ENCODE measurements around the gene ZNF215.
"Not testable (repeated sequence)": the region's sequence is repeated elsewhere in the genome, so short reads cannot be mapped to it uniquely, and the experiment has no call there.

The ZNF215 gene

GRCh38 chr11:6926208-6927029 lies at the start of gene ZNF215:
Gene ZNF215 (plus strand): TSS chr11:6926426. CDS start chr11:6932273, 5,847 bp downstream.
- peak in 1 of 2 donors; percentile 16 for DNase-seq (ENCODE audit: low read depth in 2 of 2)

DNA sequence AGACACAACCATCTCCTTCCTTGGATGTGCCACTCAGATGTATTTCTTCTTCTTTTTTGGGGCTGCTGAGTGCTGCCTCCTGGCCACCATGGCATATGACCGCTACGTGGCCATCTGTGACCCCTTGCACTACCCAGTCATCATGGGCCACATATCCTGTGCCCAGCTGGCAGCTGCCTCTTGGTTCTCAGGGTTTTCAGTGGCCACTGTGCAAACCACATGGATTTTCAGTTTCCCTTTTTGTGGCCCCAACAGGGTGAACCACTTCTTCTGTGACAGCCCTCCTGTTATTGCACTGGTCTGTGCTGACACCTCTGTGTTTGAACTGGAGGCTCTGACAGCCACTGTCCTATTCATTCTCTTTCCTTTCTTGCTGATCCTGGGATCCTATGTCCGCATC lies 49.3 kb upstream of the ZNF215 start:
- no peak for DNase-seq (ENCODE audit: low read depth in 2 of 2)

GRCh38 chr11:6882751-6883150 lies 43.5 kb upstream of the ZNF215 start:
- no peak for DNase-seq (ENCODE audit: low read depth in 2 of 2)

DNA sequence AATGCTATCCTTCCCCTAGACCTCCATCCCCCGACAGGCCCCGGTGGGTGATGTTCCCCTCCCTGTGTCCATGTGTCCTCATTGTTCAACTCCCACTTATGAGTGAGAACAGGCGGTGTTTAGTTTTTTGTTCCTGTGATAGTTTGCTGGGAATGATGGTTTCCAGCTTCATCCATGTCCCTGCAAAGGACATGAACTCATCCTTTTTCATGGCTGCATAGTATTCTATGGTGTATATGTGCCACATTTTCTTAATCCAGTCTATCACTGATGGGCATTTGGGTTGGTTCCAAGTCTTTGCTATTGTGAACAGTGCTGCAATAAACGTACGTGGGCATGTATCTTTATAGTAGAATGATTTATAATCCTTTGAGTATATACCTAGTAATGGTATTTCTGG lies 38.5 kb upstream of the ZNF215 start:
- not testable (repeated sequence) for DNase-seq (ENCODE audit: low read depth in 2 of 2)

GRCh38 chr11:6888830-6889229 lies 37.4 kb upstream of the ZNF215 start:
- no peak for DNase-seq (ENCODE audit: low read depth in 2 of 2)

DNA sequence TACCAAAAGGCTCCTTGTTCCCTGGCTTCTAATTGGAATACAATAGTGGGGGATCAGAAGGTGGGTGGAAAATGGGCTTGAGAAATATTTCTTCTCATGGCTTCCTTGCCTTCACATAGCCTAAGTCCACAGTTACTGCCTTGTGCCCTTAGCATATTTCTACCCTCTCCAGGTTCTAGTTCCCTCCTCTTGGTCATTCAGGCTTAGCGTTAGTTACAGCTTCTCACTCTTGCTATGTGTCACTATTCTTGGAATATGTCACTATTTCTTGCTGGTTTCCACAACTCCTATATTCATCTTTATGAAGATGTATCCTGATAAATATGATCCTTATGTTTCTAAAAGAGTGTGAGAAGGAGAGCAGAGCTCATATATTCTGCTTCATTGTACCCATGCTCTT lies 36.4 kb upstream of the ZNF215 start:
- DNase-seq (ENCODE audit: low read depth in 2 of 2): no peak

- DNase-seq (ENCODE audit: low read depth in 2 of 2): no peak
Observed at GRCh38 chr11:6892400-6892799, 33.8 kb upstream of the ZNF215 start, which contains the start of gene OR2D2. Gene OR2D2 (minus strand): TSS chr11:6892500. CDS start chr11:6892500, 0 bp downstream.

DNA sequence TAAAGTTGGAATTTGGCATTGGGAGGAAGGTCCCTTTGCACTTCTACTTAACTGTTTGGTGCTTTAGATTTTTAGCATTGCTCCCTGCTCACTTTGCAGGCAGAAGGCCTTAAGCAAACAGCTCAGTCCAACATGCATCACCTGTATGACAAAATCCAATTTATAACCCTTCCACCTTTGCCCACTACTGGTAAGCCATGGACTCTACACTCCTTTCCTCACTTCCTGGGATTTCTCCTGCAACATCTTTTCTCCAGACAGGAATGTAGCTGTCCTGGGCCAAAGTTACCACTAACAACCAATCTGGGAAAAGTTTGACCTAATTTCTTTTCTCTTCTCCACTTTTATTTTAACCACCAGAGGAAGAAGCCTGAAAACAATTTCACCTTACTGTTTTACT lies 32.1 kb upstream of the ZNF215 start:
- DNase-seq (ENCODE audit: low read depth in 2 of 2): no peak

- DNase-seq (ENCODE audit: low read depth in 2 of 2): no peak
Observed at GRCh38 chr11:6895010-6895409, 31.2 kb upstream of the ZNF215 start.

DNA sequence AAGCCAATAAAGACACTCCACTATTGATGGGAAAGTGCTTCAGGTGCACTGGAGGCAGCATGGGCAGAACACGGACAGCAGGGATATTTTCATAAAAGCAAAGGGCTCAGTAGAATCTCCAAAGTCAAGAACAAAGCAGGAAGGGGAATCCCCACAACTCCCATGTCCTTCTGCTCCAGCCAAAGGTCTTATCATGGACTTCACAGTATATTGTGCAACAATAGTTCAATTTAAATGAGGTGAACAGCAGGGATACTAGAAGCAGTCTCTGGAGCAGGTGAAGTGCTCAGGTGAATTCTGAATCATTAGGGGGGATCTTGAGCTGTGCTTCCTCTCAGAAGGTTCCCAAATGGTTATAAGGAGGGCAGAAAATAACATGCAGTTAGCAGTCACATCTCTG lies 27.3 kb upstream of the ZNF215 start:
- no peak for DNase-seq (ENCODE audit: low read depth in 2 of 2)

DNA sequence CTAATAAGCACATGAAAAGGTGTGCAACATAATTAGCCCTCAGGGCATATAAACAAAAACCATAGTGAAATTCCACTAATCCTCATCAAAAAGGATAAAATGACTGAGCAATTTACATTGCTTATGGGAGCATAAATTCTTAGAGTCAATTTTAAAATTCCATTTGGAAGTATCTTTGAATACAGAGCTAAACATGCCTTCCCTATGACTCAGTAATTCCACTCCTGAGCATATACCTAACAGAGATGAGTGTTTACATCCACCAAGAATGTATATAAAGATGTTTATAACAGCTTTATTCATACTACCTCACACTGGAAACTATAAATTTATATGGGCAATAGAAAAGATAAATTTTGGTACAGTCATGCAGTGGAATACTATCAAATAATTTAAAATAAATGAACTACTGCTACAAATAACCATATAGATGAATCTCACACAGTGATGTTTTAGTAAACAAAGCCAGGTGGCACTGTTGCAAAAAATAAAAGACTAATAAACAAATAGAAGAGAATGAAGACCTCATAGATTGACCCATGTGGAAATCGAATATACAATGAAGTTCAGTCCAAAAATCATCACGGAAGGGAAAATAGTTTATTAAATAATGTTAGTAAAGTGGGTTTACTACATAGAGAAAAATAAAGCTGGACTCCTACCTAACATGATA lies 25.8 kb upstream of the ZNF215 start:
- no peak for DNase-seq (ENCODE audit: low read depth in 2 of 2)

GRCh38 chr11:6904804-6905203 lies 21.4 kb upstream of the ZNF215 start:
- DNase-seq (ENCODE audit: low read depth in 2 of 2): not testable (repeated sequence)

DNA sequence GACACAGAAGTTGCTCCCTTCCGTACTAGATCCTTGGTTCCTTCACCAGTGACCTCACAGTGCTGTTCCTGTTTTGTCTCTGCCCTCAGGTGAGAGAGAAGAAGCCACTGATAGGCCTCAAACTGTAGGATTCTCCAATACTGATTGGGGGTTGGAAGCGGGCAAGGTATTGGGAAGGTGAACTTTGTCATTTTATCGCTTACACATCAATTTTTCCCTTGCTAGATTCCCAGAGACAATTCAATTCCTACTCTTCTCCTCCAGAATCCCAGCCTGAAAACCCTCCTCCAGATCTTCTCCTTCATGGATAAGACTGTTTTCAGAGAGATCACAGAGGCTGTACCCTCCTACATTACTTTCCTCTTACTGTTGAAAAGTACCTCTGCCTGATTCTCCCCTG lies 14.8 kb upstream of the ZNF215 start:
- no peak for DNase-seq (ENCODE audit: low read depth in 2 of 2)

DNA sequence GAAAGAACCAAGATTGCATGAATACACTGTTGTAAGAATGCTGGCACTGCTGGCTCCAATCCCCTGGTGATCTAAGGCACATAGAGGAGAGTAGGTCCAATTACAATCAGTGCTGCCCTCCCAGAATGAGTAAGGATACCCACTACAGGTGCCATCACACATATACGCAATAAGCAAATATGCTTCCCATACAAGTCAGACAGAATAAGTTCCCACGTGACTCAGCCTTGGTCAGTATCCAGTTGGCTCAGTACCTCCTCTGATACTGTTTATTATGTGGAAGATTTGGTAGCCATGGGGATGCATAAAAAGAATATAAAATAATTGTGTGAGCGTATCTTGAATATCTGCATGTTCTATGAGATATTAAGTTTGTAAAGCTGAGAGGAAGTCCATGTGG lies 14.3 kb upstream of the ZNF215 start:
- no peak for DNase-seq (ENCODE audit: low read depth in 2 of 2)

- no peak for DNase-seq (ENCODE audit: low read depth in 2 of 2)
Observed at GRCh38 chr11:6919698-6920097, 6.5 kb upstream of the ZNF215 start.

GRCh38 chr11:6920702-6921101 lies 5.5 kb upstream of the ZNF215 start, which contains the start of gene OR2D3:
Gene OR2D3 (plus strand): TSS chr11:6921002. CDS start chr11:6921002, 0 bp downstream.
- DNase-seq (ENCODE audit: low read depth in 2 of 2): no peak

GRCh38 chr11:6925007-6925577 lies 1.1 kb upstream of the ZNF215 start:
- no peak for DNase-seq (ENCODE audit: low read depth in 2 of 2)

DNA sequence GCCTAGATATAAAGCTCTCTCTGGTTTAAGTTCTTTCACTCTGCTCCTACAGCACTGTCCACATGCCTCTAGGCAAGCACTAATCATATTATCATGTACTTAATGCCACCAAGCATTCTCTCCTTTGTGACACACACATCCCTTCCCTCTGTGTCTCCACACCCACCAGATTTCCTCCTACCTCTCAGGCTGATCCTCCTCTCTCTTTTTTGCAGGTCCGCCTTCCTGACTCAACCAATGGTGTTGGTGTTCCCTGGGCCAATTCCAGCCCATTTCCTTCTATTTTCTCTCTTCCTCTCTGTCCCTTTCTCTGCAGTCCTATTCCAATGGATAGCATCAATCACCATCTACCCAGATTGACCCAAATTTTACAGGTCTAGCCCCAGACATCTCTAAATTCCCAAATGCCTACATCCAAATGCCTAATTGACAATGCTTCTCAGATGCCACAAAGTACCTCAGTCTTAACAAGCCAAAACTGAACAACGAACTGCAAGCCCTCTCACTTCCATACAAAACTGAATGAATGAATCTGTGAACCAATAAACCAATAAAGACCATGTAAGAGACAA lies 504 bp upstream of the ZNF215 start:
- DNase-seq (ENCODE audit: low read depth in 2 of 2): no peak

GRCh38 chr11:6927030-6927617 lies 898 bp downstream of the ZNF215 start:
- no peak for DNase-seq (ENCODE audit: low read depth in 2 of 2)

DNA sequence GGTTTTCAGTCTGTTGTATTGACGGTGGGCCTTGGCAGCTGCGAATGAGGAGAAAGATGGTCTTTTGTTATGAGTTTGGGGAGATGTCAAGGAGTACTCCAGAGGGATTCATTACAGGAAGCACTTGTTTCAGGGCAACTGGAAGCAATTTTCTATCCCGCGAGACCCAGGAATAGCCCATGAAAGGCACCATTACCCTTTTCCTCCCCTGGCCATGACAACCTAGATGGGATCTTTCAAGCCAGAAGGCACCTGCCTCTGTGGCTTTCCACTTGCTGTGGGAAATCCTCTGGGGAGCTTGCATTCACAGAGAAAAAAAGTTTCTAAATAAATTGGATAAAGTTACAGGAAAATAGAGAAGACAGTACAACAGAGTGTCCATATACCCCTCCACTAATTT lies 2.7 kb downstream of the ZNF215 start:
- DNase-seq (ENCODE audit: low read depth in 2 of 2): no peak

- no peak for DNase-seq (ENCODE audit: low read depth in 2 of 2)
Observed at GRCh38 chr11:6931146-6931713, 5.0 kb downstream of the ZNF215 start.

DNA sequence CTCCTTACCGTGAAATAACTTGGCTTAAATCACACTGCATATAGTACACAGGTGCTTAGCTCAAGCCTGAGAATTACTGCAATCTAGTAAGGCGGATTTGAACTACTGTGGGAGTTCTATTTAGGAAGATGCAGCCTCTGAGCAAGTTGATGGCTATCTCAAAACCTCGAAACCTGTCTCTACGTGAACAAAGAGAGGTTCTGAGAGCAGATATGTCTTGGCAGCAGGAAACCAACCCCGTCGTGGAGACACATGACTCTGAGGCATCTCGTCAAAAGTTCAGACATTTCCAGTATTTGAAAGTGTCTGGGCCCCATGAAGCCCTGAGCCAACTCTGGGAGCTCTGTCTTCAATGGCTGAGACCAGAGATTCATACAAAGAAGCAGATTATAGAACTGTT lies 5.9 kb downstream of the ZNF215 start:
- no peak for DNase-seq (ENCODE audit: low read depth in 2 of 2)

All from stimulated activated CD8-positive, alpha-beta memory T cell treated with anti-CD3 and anti-CD28 coated beads, Interleukin-7, amount 100 ng/mL, for 4 hours (primary cell).